Fibroblast of skin of scalp (primary cell): Measurements from ENCODE around the gene CSKMT.
"Not testable (repeated sequence)": the region's sequence is repeated elsewhere in the genome, so short reads cannot be mapped to it uniquely, and the experiment has no call there.

Experiments used
- DNase-seq: peaks from one replicate; pipeline ENCODE4 v3.0.0-alpha.2; 2013

Gene CSKMT

GRCh38 chr11:62656796-62657429 is 8.2 kb upstream of the CSKMT start:
- DNase-seq = no peak

- DNase-seq = no peak
These were observed 572 bp upstream of the CSKMT start for GRCh38 chr11:62664405-62665074.

GRCh38 chr11:62665599-62666258 is 617 bp downstream of the CSKMT start:
- peak; percentile 39 for DNase-seq

- DNase-seq = no peak
These were observed 1.3 kb downstream of the CSKMT start for GRCh38 chr11:62666259-62666926.

GRCh38 chr11:62667460-62667859 is 2.3 kb downstream of the CSKMT start:
- DNase-seq = no peak

GRCh38 chr11:62669420-62670161 is 4.5 kb downstream of the CSKMT start:
- no peak for DNase-seq

GRCh38 chr11:62671236-62671607 is 6.1 kb downstream of the CSKMT start:
- DNase-seq = no peak

DNA sequence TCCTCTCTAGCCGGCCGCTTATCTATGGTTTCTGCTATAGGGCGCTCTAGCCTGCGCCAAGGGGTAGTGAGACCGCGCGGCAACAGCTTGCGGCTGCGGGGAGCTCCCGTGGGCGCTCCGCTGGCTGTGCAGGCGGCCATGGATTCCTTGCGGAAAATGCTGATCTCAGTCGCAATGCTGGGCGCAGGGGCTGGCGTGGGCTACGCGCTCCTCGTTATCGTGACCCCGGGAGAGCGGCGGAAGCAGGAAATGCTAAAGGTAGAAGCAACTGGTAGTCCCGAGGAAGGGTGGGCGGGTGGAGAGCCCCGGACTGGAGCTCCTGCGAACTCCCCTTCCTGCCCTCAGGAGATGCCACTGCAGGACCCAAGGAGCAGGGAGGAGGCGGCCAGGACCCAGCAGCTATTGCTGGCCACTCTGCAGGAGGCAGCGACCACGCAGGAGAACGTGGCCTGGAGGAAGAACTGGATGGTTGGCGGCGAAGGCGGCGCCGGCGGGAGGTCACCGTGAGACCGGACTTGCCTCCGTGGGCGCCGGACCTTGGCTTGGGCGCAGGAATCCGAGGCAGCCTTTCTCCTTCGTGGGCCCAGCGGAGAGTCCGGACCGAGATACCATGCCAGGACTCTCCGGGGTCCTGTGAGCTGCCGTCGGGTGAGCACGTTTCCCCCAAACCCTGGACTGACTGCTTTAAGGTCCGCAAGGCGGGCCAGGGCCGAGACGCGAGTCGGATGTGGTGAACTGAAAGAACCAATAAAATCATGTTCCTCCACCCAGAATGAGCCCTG is 6.7 kb downstream of the CSKMT start, which contains the start of the genes LBHD1 and UQCC3:
LBHD1 (minus strand) TSS at position 660 of the 782 bp plus-strand sequence. CDS start 2,236 bp downstream, outside the sequence.
UQCC3 (plus strand) TSS at position 66 of the 782 bp plus-strand sequence; CDS start at position 139, 73 bp downstream.
- peak; percentile 88 for DNase-seq

DNA sequence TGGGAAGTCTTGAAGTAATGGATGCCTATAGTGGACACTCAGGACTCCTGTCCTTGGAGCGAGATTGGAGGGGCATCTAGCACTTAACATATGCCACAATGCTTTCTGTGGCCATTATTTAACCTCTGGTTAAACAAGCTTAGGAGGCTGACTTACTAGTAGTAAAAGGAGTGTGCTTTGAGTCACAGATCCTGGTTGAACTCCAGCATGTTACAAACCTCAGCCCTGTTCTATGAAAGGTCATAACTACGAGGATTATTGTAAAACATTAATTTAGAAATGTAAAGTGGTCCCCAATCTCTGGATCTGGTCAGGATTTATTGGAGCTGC is 8.0 kb downstream of the CSKMT start:
- no peak for DNase-seq

DNA sequence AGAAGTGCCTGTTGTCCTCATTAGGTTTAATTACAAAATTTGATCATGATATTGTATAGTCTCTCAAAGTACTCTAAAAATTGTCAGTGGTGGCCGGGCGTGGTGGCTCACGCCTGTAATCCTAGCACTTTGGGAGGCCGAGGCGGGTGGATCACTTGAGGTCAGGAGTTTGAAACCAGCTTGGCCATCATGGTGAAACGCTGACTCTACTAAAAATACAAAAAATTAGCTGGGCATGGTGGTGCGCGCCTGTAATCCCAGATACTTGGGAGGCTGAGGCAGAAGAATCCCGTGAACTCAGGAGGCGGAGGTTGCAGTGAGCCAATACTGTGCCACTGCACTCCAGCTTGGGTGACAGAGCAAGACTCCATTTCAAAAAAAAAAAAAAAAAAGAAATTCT is 10.3 kb downstream of the CSKMT start:
- not testable (repeated sequence) for DNase-seq

GRCh38 chr11:62676698-62677097 is 11.6 kb downstream of the CSKMT start:
- DNase-seq = no peak

DNA sequence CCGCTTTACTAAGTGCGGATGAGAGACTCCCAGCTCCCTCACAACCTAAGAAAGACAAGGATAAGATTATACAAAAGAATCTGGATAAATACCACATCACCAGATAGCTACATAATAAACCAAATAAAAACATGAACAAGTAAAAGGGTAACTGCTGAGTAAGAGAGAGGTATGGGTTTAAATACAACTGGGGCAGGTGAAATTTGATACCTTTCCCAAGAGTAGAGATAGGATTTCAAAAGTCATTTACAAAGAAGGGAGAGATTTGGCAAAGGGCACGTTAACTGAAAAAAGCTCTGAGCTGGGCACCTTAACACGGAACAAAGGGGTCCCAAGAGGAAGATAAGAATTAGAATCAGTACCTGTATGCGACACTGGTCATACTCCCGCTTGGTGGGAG is 12.0 kb downstream of the CSKMT start:
- DNase-seq = no peak

GRCh38 chr11:62677714-62678113 is 12.6 kb downstream of the CSKMT start:
- no peak for DNase-seq

- no peak for DNase-seq
These were observed 13.3 kb downstream of the CSKMT start for GRCh38 chr11:62678433-62678769.

DNA sequence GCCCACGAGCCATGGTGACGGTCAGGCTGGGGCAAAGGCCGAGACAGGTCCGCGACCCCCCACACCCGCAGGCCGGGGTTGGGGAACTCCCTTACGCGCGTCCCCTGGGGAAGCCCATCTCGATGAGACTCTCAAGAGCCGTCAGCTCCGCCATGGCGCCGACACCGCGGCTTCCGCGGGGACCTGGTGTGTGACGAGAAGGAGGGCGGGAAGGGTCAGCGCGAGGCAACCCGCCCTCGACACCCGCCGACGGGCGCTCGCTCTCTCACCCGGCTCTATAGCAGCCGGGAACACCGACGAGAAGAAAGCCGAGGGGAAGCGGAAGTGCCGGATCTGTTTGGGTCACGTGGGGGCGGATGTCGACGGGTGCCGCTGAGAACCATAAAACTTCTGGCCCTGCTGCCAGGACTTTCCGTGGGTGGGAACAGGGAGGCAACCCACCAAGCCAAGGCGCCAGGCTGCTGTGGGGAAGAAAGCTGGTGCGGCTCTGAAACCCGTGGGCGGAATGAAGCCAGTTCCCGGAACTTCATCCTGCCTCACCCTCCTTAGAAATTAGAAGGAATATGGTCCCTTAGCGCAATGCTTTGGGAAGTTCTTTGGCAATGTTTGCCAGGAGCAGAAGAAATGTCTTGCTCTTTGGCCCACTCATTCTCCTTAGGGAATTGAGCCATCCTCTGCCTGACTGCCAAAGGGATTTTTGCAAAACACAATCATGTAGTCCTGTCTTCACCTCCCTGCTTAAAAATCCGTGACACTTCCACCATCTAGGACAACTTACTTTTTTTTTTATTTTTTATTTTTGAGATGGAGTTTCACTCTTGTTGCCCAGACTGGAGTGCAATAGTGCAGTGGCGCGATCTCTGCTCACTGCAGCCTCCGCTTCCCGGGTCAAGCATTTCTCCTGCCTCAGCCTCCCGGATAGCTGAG is 13.9 kb downstream of the CSKMT start, which contains the start of gene UBXN1:
UBXN1 (minus strand) TSS at position 304 of the 927 bp plus-strand sequence; CDS start at position 154, 150 bp downstream.
- peak; percentile 91 for DNase-seq

GRCh38 chr11:62680825-62681240 is 15.7 kb downstream of the CSKMT start:
- DNase-seq = peak; percentile 81

GRCh38 chr11:62682518-62682917 is 17.4 kb downstream of the CSKMT start:
- DNase-seq = no peak

DNA sequence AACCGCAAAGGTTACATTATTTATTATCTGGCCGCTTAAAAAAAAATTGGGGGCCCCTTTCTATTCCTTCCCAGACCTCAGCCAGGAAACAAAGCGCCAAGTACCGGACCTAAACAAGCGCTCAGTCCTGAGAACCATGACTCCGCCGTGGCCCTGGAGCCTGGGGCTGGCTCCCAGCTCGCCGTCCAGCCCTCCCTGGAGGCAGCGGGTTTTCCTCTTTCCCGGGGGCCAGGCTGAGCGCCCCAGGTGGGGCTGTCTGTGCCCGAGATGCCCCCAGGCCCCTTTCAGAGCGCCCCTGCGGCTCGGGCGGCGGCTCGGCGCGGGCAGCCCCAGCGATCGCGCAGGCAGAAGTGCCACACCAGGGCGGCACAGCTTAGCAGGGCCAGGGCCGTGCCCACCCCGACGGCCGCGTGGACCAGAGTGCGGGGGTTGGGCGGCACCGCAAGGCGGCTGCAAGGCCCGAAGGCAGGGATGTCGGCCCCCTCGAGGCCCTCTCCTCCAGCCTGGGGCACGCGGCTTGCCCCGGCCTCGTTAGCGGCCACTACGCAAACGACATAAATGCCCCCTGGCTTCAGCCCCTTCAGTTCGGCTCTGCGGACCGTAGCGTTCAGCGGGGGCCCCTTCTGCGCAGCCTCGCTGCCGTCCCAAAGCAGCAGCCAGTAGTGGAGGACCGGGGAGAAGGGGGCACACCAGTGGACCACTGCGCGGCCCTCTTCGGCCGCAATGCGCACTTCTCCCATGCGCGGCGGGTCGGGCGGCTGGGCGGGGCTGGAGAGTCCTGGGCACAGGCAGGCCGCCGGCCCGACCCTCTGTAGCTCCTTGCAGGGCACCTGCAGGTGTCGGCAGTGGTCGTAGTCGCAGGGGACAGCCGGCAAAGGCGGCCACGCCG is 22.6 kb downstream of the CSKMT start:
- DNase-seq = no peak

DNA sequence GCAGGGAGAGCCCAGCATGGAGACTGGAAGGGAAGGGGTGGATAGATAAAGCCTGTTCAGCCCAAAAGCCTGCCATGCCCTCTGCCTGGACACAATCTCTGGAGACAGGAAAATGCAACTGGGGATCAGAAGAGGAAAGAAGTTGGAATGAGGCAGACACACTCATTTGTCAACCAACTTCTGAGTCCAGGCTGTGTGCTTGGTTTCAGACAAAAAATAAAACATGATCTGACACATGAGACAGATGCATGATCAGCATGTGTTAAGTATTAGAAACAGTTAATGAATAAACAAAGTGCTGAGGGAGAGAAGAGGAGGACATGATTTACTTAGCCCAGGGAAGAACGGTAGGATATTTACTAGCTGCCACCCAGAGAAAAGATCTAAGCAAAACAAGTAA is 23.4 kb downstream of the CSKMT start:
- no peak for DNase-seq
